Hematopoietic multipotent progenitor cell treated with erythropoietin and hydrocortisone succinate and interleukin-3 and kit ligand, for 6 days (in vitro differentiated cells): ENCODE results near the gene CNIH1.

Source experiments
- DNase-seq: peaks from one replicate; pipeline ENCODE4 v3.0.0-alpha.2; 2015

CNIH1 gene

GRCh38 chr14:54377501-54377900 lies 63.7 kb downstream of the CNIH1 start:
- DNase-seq, result no peak

- DNase-seq, result no peak
Measured at GRCh38 chr14:54374117-54374884, 66.9 kb downstream of the CNIH1 start.
